Measurements from ENCODE around the gene XPO4.

The XPO4 gene

GRCh38 chr13:20728579-20729311 is 173.8 kb downstream of the XPO4 start:
- no peak for DNase-seq (ENCODE audit: low read depth)

- DNase-seq (ENCODE audit: low read depth) = no peak
These were observed 174.7 kb downstream of the XPO4 start for GRCh38 chr13:20727856-20728255.
